ENCODE results near the gene STX12. TPM values are rescaled to one million over a fixed set of nuclear protein-coding genes. Genes with fewer than 3 reads are reported as not detected.

Gene STX12
- polyA plus RNA-seq, 1 of the 3 experiments (the other 2 are of a cell fraction) = 12.9 TPM

DNA sequence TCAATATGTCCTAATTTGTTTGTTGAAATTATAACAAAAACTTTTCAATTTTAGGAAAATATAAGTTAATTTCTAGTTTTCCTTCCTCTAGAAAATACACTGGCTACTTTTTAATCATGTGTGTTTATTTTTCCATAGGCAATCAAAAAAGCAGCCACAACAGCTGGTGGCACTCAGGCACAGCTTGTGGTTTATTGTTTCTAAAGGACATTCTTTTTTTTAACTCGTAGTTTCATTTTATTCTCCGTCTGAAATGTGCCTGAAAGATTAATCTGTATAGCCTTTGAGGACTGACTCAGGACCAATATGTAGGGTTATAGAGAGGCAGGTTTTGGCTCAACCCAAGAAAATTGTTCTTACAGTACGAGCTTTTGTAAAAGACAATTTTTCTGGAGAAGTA, 20.7 kb upstream of the STX12 start:
- DNase-seq = no peak

DNA sequence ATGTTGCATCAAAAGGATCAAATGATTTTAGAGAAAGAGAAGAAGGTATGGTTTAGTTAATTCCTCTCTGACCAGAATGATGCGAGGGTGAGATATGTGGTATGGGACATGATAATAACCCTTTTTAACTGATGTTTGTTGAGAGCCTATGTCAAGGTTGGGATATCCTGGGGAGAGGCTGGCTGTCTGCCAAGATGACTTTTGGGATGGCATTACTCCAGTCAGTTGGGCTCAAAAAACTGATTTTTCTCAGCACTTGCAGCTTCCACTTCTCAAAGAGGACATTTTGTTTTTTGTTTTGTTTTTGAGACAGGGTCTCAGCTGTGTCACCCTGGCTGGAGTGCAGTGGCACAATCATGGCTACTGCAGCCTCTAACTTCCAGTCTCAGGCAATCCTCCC, 17.7 kb upstream of the STX12 start:
- Histone ChIP-seq H3K4me3 (ENCODE audit: low read depth in 2 of 2, low read length in 1 of 2) (no peak overlapping the region), H3K4me1 (ENCODE audit: control insufficient read depth in 1 of 2, insufficient read depth in 2 of 2, low read depth in 1 of 2, low read length in 1 of 2) (peaks cover 0 to 12% of the 10 kb centered on the region in 2 experiments; a peak in 2 of 4 replicates), H4K20me1 (ENCODE audit: insufficient read depth) (no peaks in the 10 kb centered on the region), H3F3A (replicated peaks; ENCODE audit: insufficient read depth) (peaks cover 4% of the 10 kb centered on the region), H3K27me3 (ENCODE audit: insufficient read depth) (no peaks in the 10 kb centered on the region), H3K9ac (no peak overlapping the region), H3K4me2 (no peak overlapping the region), H3K9me3 (no peaks in the 10 kb centered on the region), H3K36me3 (replicated peaks in 1 of 2; ENCODE audit: control insufficient read depth in 1 of 2, insufficient read depth in 2 of 2, low read length in 1 of 2) (peaks cover 5 to 44% of the 10 kb centered on the region in 2 experiments), H3K79me2 (ENCODE audit: insufficient read depth) (no peaks in the 10 kb centered on the region), H3K9me2 (no peaks in the 10 kb centered on the region), H2AFZ (ENCODE audit: low read depth) (no peak overlapping the region), H3K27ac (ENCODE audit: low read depth in 2 of 2, low read length in 1 of 2) (no peak overlapping the region)
- DNase-seq = no peak
- TF ChIP-seq NRF1 (IDR thresholded peaks at IDR 0.05; ENCODE audit: low read depth, low read length) = no peak
- TF ChIP-seq, protein P1, sequence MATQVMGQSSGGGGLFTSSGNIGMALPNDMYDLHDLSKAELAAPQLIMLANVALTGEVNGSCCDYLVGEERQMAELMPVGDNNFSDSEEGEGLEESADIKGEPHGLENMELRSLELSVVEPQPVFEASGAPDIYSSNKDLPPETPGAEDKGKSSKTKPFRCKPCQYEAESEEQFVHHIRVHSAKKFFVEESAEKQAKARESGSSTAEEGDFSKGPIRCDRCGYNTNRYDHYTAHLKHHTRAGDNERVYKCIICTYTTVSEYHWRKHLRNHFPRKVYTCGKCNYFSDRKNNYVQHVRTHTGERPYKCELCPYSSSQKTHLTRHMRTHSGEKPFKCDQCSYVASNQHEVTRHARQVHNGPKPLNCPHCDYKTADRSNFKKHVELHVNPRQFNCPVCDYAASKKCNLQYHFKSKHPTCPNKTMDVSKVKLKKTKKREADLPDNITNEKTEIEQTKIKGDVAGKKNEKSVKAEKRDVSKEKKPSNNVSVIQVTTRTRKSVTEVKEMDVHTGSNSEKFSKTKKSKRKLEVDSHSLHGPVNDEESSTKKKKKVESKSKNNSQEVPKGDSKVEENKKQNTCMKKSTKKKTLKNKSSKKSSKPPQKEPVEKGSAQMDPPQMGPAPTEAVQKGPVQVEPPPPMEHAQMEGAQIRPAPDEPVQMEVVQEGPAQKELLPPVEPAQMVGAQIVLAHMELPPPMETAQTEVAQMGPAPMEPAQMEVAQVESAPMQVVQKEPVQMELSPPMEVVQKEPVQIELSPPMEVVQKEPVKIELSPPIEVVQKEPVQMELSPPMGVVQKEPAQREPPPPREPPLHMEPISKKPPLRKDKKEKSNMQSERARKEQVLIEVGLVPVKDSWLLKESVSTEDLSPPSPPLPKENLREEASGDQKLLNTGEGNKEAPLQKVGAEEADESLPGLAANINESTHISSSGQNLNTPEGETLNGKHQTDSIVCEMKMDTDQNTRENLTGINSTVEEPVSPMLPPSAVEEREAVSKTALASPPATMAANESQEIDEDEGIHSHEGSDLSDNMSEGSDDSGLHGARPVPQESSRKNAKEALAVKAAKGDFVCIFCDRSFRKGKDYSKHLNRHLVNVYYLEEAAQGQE (IDR thresholded peaks at IDR 0.05; ENCODE audit: low read depth, low read length) = no peak
- TF ChIP-seq, protein P2, sequence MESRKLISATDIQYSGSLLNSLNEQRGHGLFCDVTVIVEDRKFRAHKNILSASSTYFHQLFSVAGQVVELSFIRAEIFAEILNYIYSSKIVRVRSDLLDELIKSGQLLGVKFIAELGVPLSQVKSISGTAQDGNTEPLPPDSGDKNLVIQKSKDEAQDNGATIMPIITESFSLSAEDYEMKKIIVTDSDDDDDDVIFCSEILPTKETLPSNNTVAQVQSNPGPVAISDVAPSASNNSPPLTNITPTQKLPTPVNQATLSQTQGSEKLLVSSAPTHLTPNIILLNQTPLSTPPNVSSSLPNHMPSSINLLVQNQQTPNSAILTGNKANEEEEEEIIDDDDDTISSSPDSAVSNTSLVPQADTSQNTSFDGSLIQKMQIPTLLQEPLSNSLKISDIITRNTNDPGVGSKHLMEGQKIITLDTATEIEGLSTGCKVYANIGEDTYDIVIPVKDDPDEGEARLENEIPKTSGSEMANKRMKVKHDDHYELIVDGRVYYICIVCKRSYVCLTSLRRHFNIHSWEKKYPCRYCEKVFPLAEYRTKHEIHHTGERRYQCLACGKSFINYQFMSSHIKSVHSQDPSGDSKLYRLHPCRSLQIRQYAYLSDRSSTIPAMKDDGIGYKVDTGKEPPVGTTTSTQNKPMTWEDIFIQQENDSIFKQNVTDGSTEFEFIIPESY (IDR thresholded peaks at IDR 0.05; ENCODE audit: borderline replicate concordance, low read depth) = no peak
- TF ChIP-seq, protein P3, sequence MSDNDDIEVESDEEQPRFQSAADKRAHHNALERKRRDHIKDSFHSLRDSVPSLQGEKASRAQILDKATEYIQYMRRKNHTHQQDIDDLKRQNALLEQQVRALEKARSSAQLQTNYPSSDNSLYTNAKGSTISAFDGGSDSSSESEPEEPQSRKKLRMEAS (IDR thresholded peaks at IDR 0.05; ENCODE audit: low read depth) = no peak
- TF ChIP-seq RCOR1 (IDR thresholded peaks at IDR 0.05; ENCODE audit: low read length) = no peak
- no peak for TF ChIP-seq FOSL2 (IDR thresholded peaks at IDR 0.05; ENCODE audit: borderline replicate concordance, low read depth)
- no peak for TF ChIP-seq SMC3 (IDR thresholded peaks at IDR 0.05; ENCODE audit: low read depth, low read length)
- TF ChIP-seq JUND (IDR thresholded peaks at IDR 0.05) = no peak
- TF ChIP-seq RAD21 (IDR thresholded peaks at IDR 0.05; ENCODE audit: low read length) = no peak
- WGBS (ENCODE audit: low lambda C conversion rate) = 100% methylated on average over 1 of the region's 1 CpG
- POLR2A ChIA-PET = interaction anchor here (1.0 kb wide), 1 partner anchor 18 kb away, joined by 3 read pairs; the partner anchor contains the start of gene STX12
- CTCF ChIA-PET = no interaction called here

More for the DNA sequence above, 20.7 kb upstream of the STX12 start:
- H3K36me3 ChIP-seq (replicated peaks in 1 of 2; ENCODE audit: control insufficient read depth in 1 of 2, insufficient read depth in 2 of 2, low read length in 1 of 2) = peaks cover 11 to 45% of the 10 kb centered on the region in 2 experiments
- no peaks in the 10 kb centered on the region for H4K20me1 ChIP-seq (ENCODE audit: insufficient read depth)
- H3K4me1 ChIP-seq (ENCODE audit: control insufficient read depth in 1 of 2, insufficient read depth in 2 of 2, low read depth in 1 of 2, low read length in 1 of 2) = no peaks in the 10 kb centered on the region; a peak in 1 of 4 replicates
- H3K27me3 ChIP-seq (ENCODE audit: insufficient read depth) = no peaks in the 10 kb centered on the region
- 91% methylated on average over 3 of the region's 3 CpGs for WGBS (ENCODE audit: low lambda C conversion rate)
- no peak overlapping the region for H3K4me3 ChIP-seq (ENCODE audit: low read depth in 2 of 2, low read length in 1 of 2)
- ChIA-PET POLR2A (no interaction called here), CTCF (interaction anchor here (0.5 to 1.2 kb wide), 4 partner anchors 10 to 153 kb away, joined by 3 to 4 read pairs (median 3); partner anchors contain the start of gene FAM76A)
- H3F3A ChIP-seq (replicated peaks; ENCODE audit: insufficient read depth) = no peaks in the 10 kb centered on the region
- TF ChIP-seq GABPA (IDR thresholded peaks at IDR 0.05; ENCODE audit: low read depth) (no peak), MXI1 (IDR thresholded peaks at IDR 0.05; ENCODE audit: low read depth, low read length) (no peak), GATA2 (CRISPR knock-in tag; IDR thresholded peaks at IDR 0.05) (no peak), JUND (IDR thresholded peaks at IDR 0.05) (no peak), TEAD4 (IDR thresholded peaks at IDR 0.05; ENCODE audit: borderline replicate concordance, insufficient read depth) (no peak), TAF1 (IDR thresholded peaks at IDR 0.05; ENCODE audit: borderline replicate concordance, low read depth, low read length) (no peak), FOSL2 (IDR thresholded peaks at IDR 0.05; ENCODE audit: borderline replicate concordance, low read depth) (no peak)
- TF ChIP-seq, protein P1 (IDR thresholded peaks at IDR 0.05; ENCODE audit: low read depth, low read length) = no peak
- TF ChIP-seq, protein P4, sequence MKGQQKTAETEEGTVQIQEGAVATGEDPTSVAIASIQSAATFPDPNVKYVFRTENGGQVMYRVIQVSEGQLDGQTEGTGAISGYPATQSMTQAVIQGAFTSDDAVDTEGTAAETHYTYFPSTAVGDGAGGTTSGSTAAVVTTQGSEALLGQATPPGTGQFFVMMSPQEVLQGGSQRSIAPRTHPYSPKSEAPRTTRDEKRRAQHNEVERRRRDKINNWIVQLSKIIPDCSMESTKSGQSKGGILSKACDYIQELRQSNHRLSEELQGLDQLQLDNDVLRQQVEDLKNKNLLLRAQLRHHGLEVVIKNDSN (IDR thresholded peaks at IDR 0.05; ENCODE audit: borderline replicate concordance, low read depth) = no peak
- no peaks in the 10 kb centered on the region for H3K9me3 ChIP-seq
- H3K4me2 ChIP-seq = no peak overlapping the region
- H3K79me2 ChIP-seq (ENCODE audit: insufficient read depth) = no peaks in the 10 kb centered on the region
- no peaks in the 10 kb centered on the region for H3K9me2 ChIP-seq
- H3K9ac ChIP-seq = no peak overlapping the region
- H3K27ac ChIP-seq (ENCODE audit: low read depth in 2 of 2, low read length in 1 of 2) = no peak overlapping the region
- H2AFZ ChIP-seq (ENCODE audit: low read depth) = no peak overlapping the region

Measured in SK-N-SH (cell line).